Activated naive CD8-positive, alpha-beta T cell (primary cell): ENCODE measurements around the gene TNRC18.
"Not testable (repeated sequence)": the region's sequence is repeated elsewhere in the genome, so short reads cannot be mapped to it uniquely, and the experiment has no call there.

ENCODE experiments used
- H3K27ac Mint-ChIP-seq: one replicate; pipeline ENCODE4 v1.8.0; 2021; ENCODE audit warnings: mixed read lengths
- H3K27me3 Mint-ChIP-seq: one replicate; pipeline ENCODE4 v1.8.0; 2021; ENCODE audit warnings: mixed read lengths
- H3K36me3 Mint-ChIP-seq: one replicate; pipeline ENCODE4 v1.8.0; 2021; ENCODE audit warnings: mixed read lengths
- H3K4me1 Mint-ChIP-seq: one replicate; pipeline ENCODE4 v1.8.0; 2021; ENCODE audit warnings: low read depth, mixed read lengths
- H3K4me3 Mint-ChIP-seq: one replicate; pipeline ENCODE4 v1.8.0; 2021; ENCODE audit warnings: mild to moderate bottlenecking, mixed read lengths
- H3K9me3 Mint-ChIP-seq: one replicate; pipeline ENCODE4 v1.8.0; 2021; ENCODE audit warnings: low read depth, mixed read lengths

Gene TNRC18

GRCh38 chr7:5363729-5364128 lies 59.9 kb downstream of the TNRC18 start:
- H3K27ac Mint-ChIP-seq: no peak overlapping the region
- no peaks in the 10 kb centered on the region for H3K36me3 Mint-ChIP-seq
- H3K4me3 Mint-ChIP-seq: no peak overlapping the region
- H3K4me1 Mint-ChIP-seq: peaks cover 2% of the 10 kb centered on the region
- no peaks in the 10 kb centered on the region for H3K27me3 Mint-ChIP-seq
- H3K9me3 Mint-ChIP-seq: no peaks in the 10 kb centered on the region

- H3K4me3 Mint-ChIP-seq: no peak overlapping the region
- no peak overlapping the region for H3K27ac Mint-ChIP-seq
- H3K4me1 Mint-ChIP-seq: peaks cover 2% of the 10 kb centered on the region
Observed at GRCh38 chr7:5362466-5362865, 61.2 kb downstream of the TNRC18 start.

GRCh38 chr7:5361446-5362127 lies 62.0 kb downstream of the TNRC18 start:
- Mint-ChIP-seq H3K9me3 (no peaks in the 10 kb centered on the region), H3K4me1 (peaks cover 2% of the 10 kb centered on the region), H3K4me3 (no peak overlapping the region), H3K36me3 (peaks cover 2% of the 10 kb centered on the region), H3K27ac (no peak overlapping the region), H3K27me3 (no peaks in the 10 kb centered on the region)

More at GRCh38 chr7:5362466-5362865, 61.2 kb downstream of the TNRC18 start:
- Mint-ChIP-seq H3K27me3 (no peaks in the 10 kb centered on the region), H3K36me3 (peaks cover 2% of the 10 kb centered on the region), H3K9me3 (no peaks in the 10 kb centered on the region)

DNA sequence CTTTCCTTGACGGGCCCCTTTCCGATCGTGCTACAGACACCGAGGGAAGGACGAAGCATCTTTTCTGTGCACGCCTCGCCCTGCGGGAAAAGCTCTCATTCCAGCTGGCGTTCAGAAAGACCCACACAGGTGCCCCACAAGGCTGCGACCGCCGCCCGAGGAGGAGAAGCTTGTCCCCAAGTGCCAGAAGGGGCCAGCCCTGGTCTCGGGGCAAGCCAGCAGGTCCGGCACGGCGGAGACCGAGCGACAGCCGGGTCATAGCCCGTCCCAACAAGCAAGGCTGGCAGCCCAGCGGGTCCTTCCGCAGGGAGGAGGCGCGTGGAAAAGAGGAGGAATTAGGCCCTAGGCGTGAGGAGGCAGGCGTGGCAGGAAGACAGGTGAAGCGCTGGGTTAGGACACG lies 62.7 kb downstream of the TNRC18 start:
- H3K27ac Mint-ChIP-seq: no peak overlapping the region
- no peak overlapping the region for H3K4me3 Mint-ChIP-seq
- peaks cover 2% of the 10 kb centered on the region for H3K4me1 Mint-ChIP-seq
- no peaks in the 10 kb centered on the region for H3K9me3 Mint-ChIP-seq
- H3K36me3 Mint-ChIP-seq: peaks cover 2% of the 10 kb centered on the region
- H3K27me3 Mint-ChIP-seq: no peaks in the 10 kb centered on the region

GRCh38 chr7:5360451-5360850 lies 63.2 kb downstream of the TNRC18 start:
- H3K27me3 Mint-ChIP-seq: no peaks in the 10 kb centered on the region
- no peaks in the 10 kb centered on the region for H3K4me1 Mint-ChIP-seq
- H3K27ac Mint-ChIP-seq: no peak overlapping the region
- H3K4me3 Mint-ChIP-seq: no peak overlapping the region
- no peaks in the 10 kb centered on the region for H3K9me3 Mint-ChIP-seq
- H3K36me3 Mint-ChIP-seq: peaks cover 2% of the 10 kb centered on the region

DNA sequence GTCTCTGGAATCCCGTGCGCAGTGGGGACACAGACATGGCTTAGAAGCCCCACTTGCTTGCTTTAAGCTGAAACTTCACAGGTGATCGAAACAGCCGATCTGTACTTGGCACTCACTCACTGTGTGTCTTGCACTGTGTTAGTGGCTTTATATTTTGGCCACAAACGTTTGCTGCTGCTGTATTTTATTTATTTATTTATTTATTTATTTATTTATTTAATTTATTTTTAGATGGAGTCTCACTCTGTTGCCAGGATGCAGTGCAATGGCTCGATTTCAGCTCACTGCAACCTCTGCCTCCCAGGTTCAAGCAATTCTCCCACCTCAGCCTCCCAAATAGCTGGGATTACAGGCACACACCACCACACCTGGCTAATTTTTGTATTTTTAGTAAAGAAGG lies 63.6 kb downstream of the TNRC18 start:
- H3K4me3 Mint-ChIP-seq, H3K27me3 Mint-ChIP-seq, H3K4me1 Mint-ChIP-seq, H3K36me3 Mint-ChIP-seq, H3K9me3 Mint-ChIP-seq, H3K27ac Mint-ChIP-seq: not testable (repeated sequence)

GRCh38 chr7:5359344-5359743 lies 64.3 kb downstream of the TNRC18 start:
- no peak overlapping the region for H3K27ac Mint-ChIP-seq
- H3K36me3 Mint-ChIP-seq: peaks cover 2% of the 10 kb centered on the region
- H3K9me3 Mint-ChIP-seq: no peaks in the 10 kb centered on the region
- no peak overlapping the region for H3K4me3 Mint-ChIP-seq
- no peaks in the 10 kb centered on the region for H3K27me3 Mint-ChIP-seq
- peaks cover 7% of the 10 kb centered on the region for H3K4me1 Mint-ChIP-seq

DNA sequence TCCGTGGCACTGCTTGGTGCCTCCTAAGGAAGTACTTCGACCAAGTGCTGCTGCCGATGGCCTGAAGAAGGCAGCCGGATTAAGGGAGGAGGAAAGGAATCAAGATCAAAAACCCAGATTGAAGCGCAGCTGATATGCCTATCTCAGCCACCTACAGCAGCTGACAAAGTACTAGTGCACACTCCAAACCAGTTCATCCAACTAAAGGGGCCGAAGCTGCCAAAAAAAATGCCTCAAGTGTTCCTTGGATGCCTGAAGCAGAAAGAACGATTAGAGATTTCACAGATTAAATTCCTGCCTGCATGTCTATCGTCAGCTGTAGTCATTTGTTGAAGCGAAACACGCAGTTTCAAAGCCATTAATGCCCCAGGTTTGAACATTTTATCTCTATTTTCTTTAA lies 65.7 kb downstream of the TNRC18 start:
- Mint-ChIP-seq H3K9me3 (no peaks in the 10 kb centered on the region), H3K27ac (no peak overlapping the region), H3K4me1 (peaks cover 10% of the 10 kb centered on the region), H3K4me3 (no peak overlapping the region), H3K27me3 (no peaks in the 10 kb centered on the region), H3K36me3 (peaks cover 2% of the 10 kb centered on the region)

DNA sequence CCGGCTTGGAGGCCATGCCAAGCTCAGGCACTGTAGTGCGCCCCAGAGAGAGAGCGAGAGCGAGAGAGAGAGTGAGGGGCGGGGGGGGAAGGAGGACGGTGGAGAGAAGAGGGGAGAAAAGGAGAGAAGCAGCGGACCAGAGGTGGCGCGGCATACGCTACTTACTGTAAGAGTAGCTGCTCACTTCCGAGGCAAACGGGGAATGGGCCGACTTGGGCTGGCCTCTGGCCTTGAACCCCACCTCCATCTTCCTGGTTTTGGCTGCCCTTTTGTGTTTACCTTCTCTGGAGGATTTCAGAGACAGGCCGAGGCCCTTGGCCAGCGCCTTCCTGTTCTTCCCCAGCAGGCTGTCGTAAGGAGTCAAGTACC lies 66.9 kb downstream of the TNRC18 start:
- no peaks in the 10 kb centered on the region for H3K9me3 Mint-ChIP-seq
- no peak overlapping the region for H3K27ac Mint-ChIP-seq
- peaks cover 2% of the 10 kb centered on the region for H3K36me3 Mint-ChIP-seq
- no peaks in the 10 kb centered on the region for H3K27me3 Mint-ChIP-seq
- peaks cover 10% of the 10 kb centered on the region for H3K4me1 Mint-ChIP-seq
- H3K4me3 Mint-ChIP-seq: no peak overlapping the region

DNA sequence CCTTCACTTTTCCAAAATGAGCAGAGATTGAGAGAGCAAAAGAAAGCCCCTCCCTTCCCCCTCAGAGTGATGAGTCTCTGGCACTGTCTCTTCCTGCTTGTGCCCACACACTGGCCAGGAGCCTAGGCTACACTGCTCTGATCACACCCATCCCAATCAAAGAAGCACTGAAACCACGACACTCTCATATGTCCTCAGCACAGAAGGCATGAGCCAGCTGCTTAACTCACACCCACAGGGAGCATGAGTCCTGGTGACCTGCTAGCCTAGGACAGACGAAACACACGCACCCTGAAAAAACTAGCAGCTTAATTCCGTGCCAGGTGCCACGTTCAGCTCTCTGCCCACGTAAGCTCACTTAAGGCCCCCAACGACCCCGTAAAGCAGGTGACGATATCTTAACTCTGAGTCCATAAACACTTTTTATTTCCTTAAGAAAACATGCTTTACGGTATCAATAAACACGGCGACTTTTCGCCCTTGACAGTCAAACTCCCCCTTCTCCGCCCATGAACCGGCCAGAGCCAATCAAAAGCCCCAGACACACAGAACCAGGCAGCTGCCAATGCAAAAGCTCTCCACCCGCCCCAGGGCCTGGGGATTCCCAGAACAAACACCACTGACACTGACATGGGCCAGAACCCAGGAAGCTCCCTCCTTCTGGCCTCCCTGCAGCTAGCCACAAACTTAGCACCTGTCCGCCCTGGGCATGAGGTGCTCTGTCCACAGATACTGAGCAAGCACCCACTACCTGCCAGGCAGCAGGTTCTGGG lies 69.0 kb downstream of the TNRC18 start:
- no peaks in the 10 kb centered on the region for H3K27me3 Mint-ChIP-seq
- peaks cover 2% of the 10 kb centered on the region for H3K36me3 Mint-ChIP-seq
- H3K27ac Mint-ChIP-seq: no peak overlapping the region
- no peak overlapping the region for H3K4me3 Mint-ChIP-seq
- H3K9me3 Mint-ChIP-seq: no peaks in the 10 kb centered on the region
- H3K4me1 Mint-ChIP-seq: peaks cover 10% of the 10 kb centered on the region

DNA sequence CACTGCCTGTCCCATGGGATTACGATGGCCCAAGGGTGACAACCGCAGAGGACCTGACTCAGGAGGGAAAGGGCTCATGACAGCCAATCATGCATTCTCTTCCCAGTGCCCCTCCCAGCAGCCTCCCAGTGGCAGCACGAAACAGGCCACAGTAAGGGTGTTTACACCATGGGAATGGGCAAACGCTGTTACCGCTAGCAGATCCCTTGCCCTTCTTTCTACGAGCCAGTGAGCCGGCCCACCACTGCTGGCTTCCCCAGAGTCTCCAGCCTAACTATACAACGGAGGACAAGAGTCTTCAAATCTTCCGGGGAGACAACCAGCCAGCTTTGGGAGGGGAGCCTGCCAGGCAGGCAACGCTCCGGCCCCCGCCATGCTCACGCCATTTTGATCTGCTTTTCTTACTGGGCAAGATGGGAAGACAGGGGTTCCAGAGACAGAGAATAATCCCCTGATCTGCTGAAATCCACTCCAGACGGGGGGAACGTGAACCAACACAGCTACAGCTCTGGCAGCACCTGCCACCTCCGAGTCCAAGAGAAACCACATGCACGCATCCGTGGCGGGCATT lies 71.1 kb downstream of the TNRC18 start:
- Mint-ChIP-seq H3K27me3 (no peaks in the 10 kb centered on the region), H3K9me3 (no peaks in the 10 kb centered on the region), H3K4me3 (no peak overlapping the region), H3K4me1 (peaks cover 10% of the 10 kb centered on the region), H3K36me3 (no peaks in the 10 kb centered on the region), H3K27ac (no peak overlapping the region)

DNA sequence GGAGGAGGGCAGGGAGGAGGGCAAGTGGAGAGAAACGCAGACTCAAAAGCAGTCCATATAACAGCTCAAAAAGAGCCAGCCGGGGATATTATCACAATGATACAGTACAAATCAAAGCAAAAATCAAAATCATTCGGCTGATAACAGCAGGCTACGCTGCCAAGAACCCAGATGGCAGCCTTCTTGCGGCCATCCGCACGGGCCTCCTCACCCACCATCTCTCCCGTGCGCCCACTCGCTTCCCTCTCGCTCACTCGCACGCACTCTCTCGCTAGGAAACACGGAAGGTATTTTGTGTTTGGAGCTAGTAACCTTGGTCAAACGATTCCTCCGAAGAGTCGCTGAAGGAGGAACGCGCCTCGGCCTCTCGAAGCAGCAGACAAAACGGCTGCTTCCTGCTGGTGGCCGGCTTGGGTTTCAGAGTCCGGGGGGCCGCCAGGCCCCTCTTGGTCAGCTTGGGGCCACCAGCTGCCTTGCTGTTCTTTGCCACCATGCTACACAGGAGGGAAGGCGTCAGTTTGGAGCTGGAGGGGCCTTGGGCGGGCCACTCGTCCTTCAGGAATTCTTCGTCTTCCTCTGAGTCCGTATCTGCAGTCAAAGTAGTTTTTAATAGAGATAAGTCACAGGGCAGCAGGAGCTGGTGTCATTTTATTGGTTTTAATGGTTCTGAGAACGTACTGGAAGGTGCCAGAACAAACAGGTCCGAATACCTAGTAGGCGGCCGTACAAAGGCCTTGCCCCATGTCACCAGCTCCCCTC lies 71.9 kb downstream of the TNRC18 start:
- no peak overlapping the region for H3K4me3 Mint-ChIP-seq
- H3K27me3 Mint-ChIP-seq: no peaks in the 10 kb centered on the region
- no peaks in the 10 kb centered on the region for H3K9me3 Mint-ChIP-seq
- peaks cover 10% of the 10 kb centered on the region for H3K4me1 Mint-ChIP-seq
- H3K27ac Mint-ChIP-seq: no peak overlapping the region
- H3K36me3 Mint-ChIP-seq: no peaks in the 10 kb centered on the region

DNA sequence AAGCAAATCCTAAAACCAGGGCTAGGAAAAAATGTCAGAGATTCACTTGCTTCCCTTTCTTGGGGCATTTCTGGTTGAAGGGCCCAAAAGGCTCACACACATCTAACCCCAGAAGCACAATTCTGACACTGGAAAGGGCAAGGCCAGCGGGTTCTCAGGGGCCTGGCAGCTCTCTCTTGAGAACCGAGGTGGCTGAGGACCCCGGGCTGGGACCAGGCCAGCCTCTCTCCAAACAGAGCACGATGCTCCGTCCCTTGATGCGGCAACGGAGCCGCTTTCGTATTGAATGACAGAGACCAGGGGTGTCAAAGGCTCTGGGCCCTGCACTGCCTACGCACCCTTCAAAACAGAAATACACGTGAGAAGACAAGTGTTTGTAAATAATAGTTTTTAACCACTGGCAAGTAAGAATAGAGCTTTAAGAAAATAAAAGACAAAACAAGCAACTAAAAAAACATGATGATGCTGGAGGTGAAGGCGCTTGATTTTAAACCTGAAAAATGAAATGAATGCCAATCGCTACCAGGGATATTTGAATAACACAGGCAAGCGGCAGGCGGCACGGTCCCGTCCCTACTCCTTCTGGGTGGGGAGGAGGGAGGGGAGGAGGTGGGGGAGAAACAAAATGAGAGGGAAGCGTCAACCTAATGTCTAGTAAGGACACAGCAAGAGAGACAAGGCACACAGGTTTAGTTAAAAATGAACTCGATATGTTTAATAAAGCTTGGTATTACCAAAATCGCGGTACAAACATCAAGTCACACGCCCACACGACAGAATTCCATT lies 72.8 kb downstream of the TNRC18 start:
- Mint-ChIP-seq H3K27me3 (no peaks in the 10 kb centered on the region), H3K4me1 (peaks cover 10% of the 10 kb centered on the region), H3K27ac (no peak overlapping the region), H3K36me3 (no peaks in the 10 kb centered on the region), H3K4me3 (no peak overlapping the region), H3K9me3 (no peaks in the 10 kb centered on the region)

DNA sequence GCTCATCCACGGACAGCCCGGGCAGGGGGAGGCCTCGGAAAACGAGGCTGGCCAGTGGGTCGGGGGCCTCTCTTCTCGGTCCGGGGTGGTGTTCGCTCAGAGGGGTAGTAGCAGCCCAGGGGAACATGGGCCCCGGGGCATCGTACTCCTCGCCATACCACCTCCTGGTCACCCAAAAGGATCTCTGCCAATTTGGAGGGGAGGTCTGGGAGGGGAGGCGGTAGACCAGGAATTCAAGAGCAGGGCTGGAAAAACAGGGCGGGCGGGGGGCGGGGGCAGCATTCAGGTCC lies 73.5 kb downstream of the TNRC18 start:
- Mint-ChIP-seq H3K4me1 (peaks cover 9% of the 10 kb centered on the region), H3K4me3 (no peak overlapping the region), H3K9me3 (no peaks in the 10 kb centered on the region), H3K27me3 (no peaks in the 10 kb centered on the region), H3K36me3 (no peaks in the 10 kb centered on the region), H3K27ac (no peak overlapping the region)
